Esophagus squamous epithelium (tissue), 4 donors: Measurements from ENCODE around the gene IQSEC1.

Experiments
- CTCF ChIP-seq, 6 experiments: fragments of 450-650 bp in 4 of 6; fragments of 200-600 bp in 2 of 6; sonication (generic) in 2 of 6; IDR thresholded peaks; one replicate each; pipeline ENCODE4 v1.5.1; 2016 to 2019; ENCODE audit warnings: antibody characterized with exemption in 6 of 6, mild to moderate bottlenecking in 4 of 6, moderate library complexity in 4 of 6
- POLR2A ChIP-seq, 4 donors: fragments of 450-650 bp; IDR thresholded peaks; one replicate each; pipeline ENCODE4 v1.6.1; 2017; ENCODE audit warnings: antibody characterized with exemption in 4 of 4, mild to moderate bottlenecking in 4 of 4, moderate library complexity in 3 of 4

GRCh38 chr3:12905316-12906071 is 167.7 kb downstream of the IQSEC1 start:
- TF ChIP-seq POLR2A (IDR thresholded peaks at IDR 0.05) (no peak), CTCF (IDR thresholded peaks at IDR 0.05) (no peak)
